ENCODE measurements around the gene IGF2BP1. TPM values are rescaled to one million over a fixed set of nuclear protein-coding genes. Genes with fewer than 3 reads are reported as not detected.

Gene IGF2BP1
- total RNA-seq, 1 donor from 2014 or later = 260 TPM

DNA sequence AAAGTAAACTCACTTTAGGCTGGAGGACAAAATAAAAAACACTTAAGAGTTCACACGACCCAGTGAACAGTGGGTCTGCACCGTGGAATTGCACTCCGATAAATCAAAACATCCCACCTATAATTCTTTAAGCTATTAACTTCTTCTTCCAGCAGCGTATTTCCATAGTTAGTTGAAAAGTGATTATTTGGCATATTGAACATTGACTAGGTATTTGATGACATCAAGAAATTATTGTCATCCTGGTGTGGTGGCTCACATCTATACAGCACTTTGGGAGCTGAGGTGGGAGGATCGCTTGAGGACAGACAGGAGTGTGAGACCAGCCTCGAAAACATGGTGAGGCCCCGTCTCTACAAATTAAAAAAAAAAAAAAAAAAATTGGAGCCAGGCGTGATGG, 23.4 kb downstream of the IGF2BP1 start:
- no peak for FAIRE-seq
- H3K36me3 Mint-ChIP-seq (ENCODE audit: low read depth, unreplicated experiment) = peaks cover 8% of the 10 kb centered on the region
- Histone ChIP-seq H3K27me3 (ENCODE audit: insufficient read depth, low read length) (no peaks in the 10 kb centered on the region), H3K4me2 (ENCODE audit: low read length) (peak overlapping the region; percentile 76), H3K9me3 (ENCODE audit: insufficient read depth, low read depth, low read length) (no peaks in the 10 kb centered on the region), H3K4me1 (ENCODE audit: insufficient read depth, low read length) (peaks cover 46% of the 10 kb centered on the region), H3K36me3 (ENCODE audit: insufficient read depth, low read length) (no peaks in the 10 kb centered on the region), H4K20me1 (ENCODE audit: insufficient read depth, low read length) (peaks cover 58% of the 10 kb centered on the region), H2AFZ (ENCODE audit: low read depth, low read length) (no peak overlapping the region), H3K4me3 (ENCODE audit: insufficient read depth, low read depth, low read length) (no peak overlapping the region), H3K27ac (ENCODE audit: low read depth, low read length) (no peak overlapping the region), H3K9ac (ENCODE audit: low read length) (no peak overlapping the region), H3K79me2 (ENCODE audit: insufficient read depth, low read length) (peaks cover 94% of the 10 kb centered on the region)
- no peak overlapping the region for H3K4me3 Mint-ChIP-seq (ENCODE audit: unreplicated experiment)
- no peaks in the 10 kb centered on the region for H3K9me3 Mint-ChIP-seq (ENCODE audit: unreplicated experiment)
- TF ChIP-seq, protein P1, sequence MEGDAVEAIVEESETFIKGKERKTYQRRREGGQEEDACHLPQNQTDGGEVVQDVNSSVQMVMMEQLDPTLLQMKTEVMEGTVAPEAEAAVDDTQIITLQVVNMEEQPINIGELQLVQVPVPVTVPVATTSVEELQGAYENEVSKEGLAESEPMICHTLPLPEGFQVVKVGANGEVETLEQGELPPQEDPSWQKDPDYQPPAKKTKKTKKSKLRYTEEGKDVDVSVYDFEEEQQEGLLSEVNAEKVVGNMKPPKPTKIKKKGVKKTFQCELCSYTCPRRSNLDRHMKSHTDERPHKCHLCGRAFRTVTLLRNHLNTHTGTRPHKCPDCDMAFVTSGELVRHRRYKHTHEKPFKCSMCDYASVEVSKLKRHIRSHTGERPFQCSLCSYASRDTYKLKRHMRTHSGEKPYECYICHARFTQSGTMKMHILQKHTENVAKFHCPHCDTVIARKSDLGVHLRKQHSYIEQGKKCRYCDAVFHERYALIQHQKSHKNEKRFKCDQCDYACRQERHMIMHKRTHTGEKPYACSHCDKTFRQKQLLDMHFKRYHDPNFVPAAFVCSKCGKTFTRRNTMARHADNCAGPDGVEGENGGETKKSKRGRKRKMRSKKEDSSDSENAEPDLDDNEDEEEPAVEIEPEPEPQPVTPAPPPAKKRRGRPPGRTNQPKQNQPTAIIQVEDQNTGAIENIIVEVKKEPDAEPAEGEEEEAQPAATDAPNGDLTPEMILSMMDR (IDR thresholded peaks at IDR 0.05; ENCODE audit: insufficient read depth, low read depth, low read length) = no peak
- TF ChIP-seq EZH2 (IDR thresholded peaks at IDR 0.05; ENCODE audit: insufficient read depth, low read length) = no peak
- peak overlapping the region; percentile 84 for H3K27ac Mint-ChIP-seq (ENCODE audit: unreplicated experiment)
- H3K27me3 Mint-ChIP-seq (ENCODE audit: low read depth, unreplicated experiment) = no peaks in the 10 kb centered on the region
- peaks cover 62% of the 10 kb centered on the region for H3K4me1 Mint-ChIP-seq (ENCODE audit: low read depth, unreplicated experiment)
- no peak for DNase-seq (ENCODE audit: low read depth)

- Histone ChIP-seq H3K9ac (ENCODE audit: low read length) (peak overlapping the region; percentile 1), H2AFZ (ENCODE audit: low read depth, low read length) (no peak overlapping the region), H3K9me3 (ENCODE audit: insufficient read depth, low read depth, low read length) (no peaks in the 10 kb centered on the region), H4K20me1 (ENCODE audit: insufficient read depth, low read length) (peaks cover 56% of the 10 kb centered on the region), H3K36me3 (ENCODE audit: insufficient read depth, low read length) (peaks cover under 1% of the 10 kb centered on the region), H3K27ac (ENCODE audit: low read depth, low read length) (peak overlapping the region; percentile 15), H3K4me2 (ENCODE audit: low read length) (peak overlapping the region; percentile 76), H3K79me2 (ENCODE audit: insufficient read depth, low read length) (peaks cover 94% of the 10 kb centered on the region), H3K27me3 (ENCODE audit: insufficient read depth, low read length) (no peaks in the 10 kb centered on the region), H3K4me1 (ENCODE audit: insufficient read depth, low read length) (peaks cover 40% of the 10 kb centered on the region), H3K4me3 (ENCODE audit: insufficient read depth, low read depth, low read length) (no peak overlapping the region)
- Mint-ChIP-seq H3K27me3 (ENCODE audit: low read depth, unreplicated experiment) (no peaks in the 10 kb centered on the region), H3K4me3 (ENCODE audit: unreplicated experiment) (peak overlapping the region; percentile 57), H3K36me3 (ENCODE audit: low read depth, unreplicated experiment) (peaks cover 9% of the 10 kb centered on the region), H3K27ac (ENCODE audit: unreplicated experiment) (peak overlapping the region; percentile 95), H3K4me1 (ENCODE audit: low read depth, unreplicated experiment) (peaks cover 57% of the 10 kb centered on the region), H3K9me3 (ENCODE audit: unreplicated experiment) (no peaks in the 10 kb centered on the region)
- no peak for FAIRE-seq
- TF ChIP-seq EZH2 (IDR thresholded peaks at IDR 0.05; ENCODE audit: insufficient read depth, low read length) = no peak
- TF ChIP-seq, protein P1 (IDR thresholded peaks at IDR 0.05; ENCODE audit: insufficient read depth, low read depth, low read length) = no peak
- no peak for DNase-seq (ENCODE audit: low read depth)
These were observed 24.0 kb downstream of the IGF2BP1 start for GRCh38 chr17:49021095-49021767.

DNA sequence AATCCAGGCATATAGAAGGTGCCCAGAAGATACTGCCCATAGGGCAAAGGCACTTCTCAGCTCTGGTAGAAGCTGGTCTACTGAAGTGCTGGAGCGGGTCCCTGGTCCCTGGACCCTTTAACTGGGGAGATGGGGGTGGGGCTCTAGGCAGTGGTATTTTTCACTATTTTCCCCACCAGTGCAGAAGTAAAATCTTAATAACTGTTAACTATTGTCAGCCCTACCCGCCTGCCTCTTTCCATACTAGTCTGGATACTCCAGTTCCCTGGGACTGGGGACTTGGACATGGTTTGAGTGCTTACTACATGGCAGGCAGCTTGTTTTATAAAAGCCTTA, 24.6 kb downstream of the IGF2BP1 start:
- H2AFZ ChIP-seq (ENCODE audit: low read depth, low read length) = no peak overlapping the region
- no peaks in the 10 kb centered on the region for H3K27me3 Mint-ChIP-seq (ENCODE audit: low read depth, unreplicated experiment)

More for the DNA sequence above, 24.6 kb downstream of the IGF2BP1 start:
- Histone ChIP-seq H3K9me3 (ENCODE audit: insufficient read depth, low read depth, low read length) (no peaks in the 10 kb centered on the region), H3K4me2 (ENCODE audit: low read length) (peak overlapping the region; percentile 76), H3K36me3 (ENCODE audit: insufficient read depth, low read length) (peaks cover 2% of the 10 kb centered on the region), H3K27me3 (ENCODE audit: insufficient read depth, low read length) (no peaks in the 10 kb centered on the region), H3K4me3 (ENCODE audit: insufficient read depth, low read depth, low read length) (no peak overlapping the region), H3K9ac (ENCODE audit: low read length) (peak overlapping the region; percentile 16), H3K79me2 (ENCODE audit: insufficient read depth, low read length) (peaks cover 93% of the 10 kb centered on the region), H4K20me1 (ENCODE audit: insufficient read depth, low read length) (peaks cover 56% of the 10 kb centered on the region), H3K27ac (ENCODE audit: low read depth, low read length) (peak overlapping the region; percentile 55), H3K4me1 (ENCODE audit: insufficient read depth, low read length) (peaks cover 37% of the 10 kb centered on the region)
- Mint-ChIP-seq H3K9me3 (ENCODE audit: unreplicated experiment) (no peaks in the 10 kb centered on the region), H3K4me1 (ENCODE audit: low read depth, unreplicated experiment) (peaks cover 55% of the 10 kb centered on the region), H3K36me3 (ENCODE audit: low read depth, unreplicated experiment) (peaks cover 9% of the 10 kb centered on the region), H3K27ac (ENCODE audit: unreplicated experiment) (peak overlapping the region; percentile 95), H3K4me3 (ENCODE audit: unreplicated experiment) (peak overlapping the region; percentile 20)
- DNase-seq (ENCODE audit: low read depth) = no peak
- FAIRE-seq = no peak
- TF ChIP-seq EZH2 (IDR thresholded peaks at IDR 0.05; ENCODE audit: insufficient read depth, low read length) = no peak
- TF ChIP-seq, protein P1 (IDR thresholded peaks at IDR 0.05; ENCODE audit: insufficient read depth, low read depth, low read length) = no peak

All from astrocyte (in vitro differentiated cells and primary cell).